Middle frontal gyrus (tissue), 1 donor: ENCODE measurements around the gene TCEA2.

Experiments used
- DNase-seq: peaks from one replicate; pipeline ENCODE4 v3.0.0-alpha.2; 2015; ENCODE audit warnings: low spot score; ENCODE audit errors: extremely low spot score

TCEA2 gene

DNA sequence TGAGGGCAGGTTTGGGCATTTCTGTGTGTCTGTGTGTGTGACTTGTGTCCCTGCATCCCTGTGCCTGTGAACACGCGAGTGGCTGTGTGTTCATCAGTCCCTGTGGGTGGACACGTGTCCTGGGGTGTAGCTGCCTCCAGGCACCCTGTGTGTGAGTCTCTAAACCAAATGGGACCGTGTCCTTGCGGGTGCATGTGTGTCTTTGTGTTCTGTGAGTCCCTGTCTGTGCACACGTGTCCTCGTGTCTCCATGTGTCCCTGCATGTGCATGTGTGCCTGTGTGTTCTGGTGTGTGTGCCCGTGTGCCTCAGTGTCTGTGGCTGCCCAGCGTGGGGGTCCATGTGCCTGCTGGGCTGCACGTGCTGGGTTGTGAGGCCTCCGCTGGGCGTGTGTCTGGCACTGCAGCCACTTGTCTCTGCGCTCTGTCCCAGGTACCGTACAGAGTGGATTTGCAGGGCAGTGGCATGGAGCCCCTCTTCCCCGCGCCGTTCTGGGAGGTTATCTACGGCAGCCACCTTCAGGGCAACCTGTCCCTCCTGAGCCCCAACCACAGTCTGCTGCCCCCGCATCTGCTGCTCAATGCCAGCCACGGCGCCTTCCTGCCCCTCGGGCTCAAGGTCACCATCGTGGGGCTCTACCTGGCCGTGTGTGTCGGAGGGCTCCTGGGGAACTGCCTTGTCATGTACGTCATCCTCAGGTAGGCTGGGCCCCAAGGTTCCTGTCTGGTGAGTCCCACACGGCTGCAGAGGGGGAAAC is 29.4 kb downstream of the TCEA2 start:
- DNase-seq = no peak

DNA sequence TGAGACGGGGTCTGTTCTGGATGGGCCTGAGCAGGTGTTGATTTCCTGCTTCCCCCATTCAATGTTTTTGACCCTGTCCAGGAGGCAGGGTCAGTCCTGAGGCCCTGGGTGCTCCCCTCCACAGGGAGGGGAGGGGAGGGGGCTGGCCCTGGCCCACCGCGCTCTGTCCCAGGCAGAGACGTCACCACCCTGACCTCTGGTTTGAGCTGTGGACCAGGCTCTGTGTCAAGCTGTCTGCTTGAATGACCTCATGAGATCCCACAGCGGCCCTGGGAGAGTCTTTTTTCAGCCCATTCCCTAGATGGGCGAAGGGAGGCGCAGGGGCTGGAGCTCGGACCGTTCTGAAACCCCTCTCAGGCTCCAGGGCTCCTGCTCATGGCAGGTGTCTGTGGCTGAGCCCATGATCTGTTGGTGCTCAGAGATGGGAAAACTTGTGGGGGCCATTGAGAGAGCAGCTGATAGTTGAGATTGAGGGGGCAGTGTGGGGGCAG is 30.1 kb downstream of the TCEA2 start:
- no peak for DNase-seq

DNA sequence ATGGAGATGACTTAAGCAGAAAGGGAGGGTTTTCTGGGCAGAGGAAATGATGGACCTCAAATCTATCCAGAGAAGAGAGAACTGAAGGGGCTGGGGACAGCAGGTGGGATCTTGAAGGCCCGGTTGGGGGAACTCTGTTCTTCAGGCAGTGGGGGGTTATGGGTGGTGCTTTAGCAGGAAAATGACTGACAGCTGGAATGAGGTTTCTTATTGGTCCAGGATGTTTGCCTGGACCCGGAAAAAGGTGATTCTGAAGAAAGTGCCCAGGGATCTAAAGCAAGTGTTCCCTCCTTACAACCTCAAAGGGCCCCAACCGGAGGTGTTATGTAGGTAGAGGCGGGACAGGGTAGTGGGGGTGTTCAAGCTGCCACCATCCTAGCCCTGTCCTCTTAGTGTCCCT is 32.5 kb downstream of the TCEA2 start:
- no peak for DNase-seq

DNA sequence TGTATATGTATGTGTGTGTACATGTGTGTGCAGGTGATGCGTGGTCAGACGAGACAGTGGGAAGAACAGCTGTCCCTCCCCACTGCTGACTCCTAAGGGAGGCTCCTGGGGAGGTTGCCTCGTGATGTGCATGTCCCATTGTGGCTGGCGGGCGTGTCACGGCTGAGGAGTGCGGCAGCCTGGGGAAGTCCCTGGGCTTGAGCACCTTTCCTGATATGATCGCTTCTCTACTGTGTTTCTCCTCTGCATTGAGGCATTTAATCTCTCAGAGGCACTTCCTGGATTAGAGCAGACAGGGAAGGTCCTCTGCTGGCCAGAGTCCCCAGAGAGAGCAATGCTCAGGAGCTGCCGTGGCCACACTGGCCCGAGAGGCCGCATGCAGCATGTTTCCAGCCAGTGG is 32.9 kb downstream of the TCEA2 start:
- no peak for DNase-seq

DNA sequence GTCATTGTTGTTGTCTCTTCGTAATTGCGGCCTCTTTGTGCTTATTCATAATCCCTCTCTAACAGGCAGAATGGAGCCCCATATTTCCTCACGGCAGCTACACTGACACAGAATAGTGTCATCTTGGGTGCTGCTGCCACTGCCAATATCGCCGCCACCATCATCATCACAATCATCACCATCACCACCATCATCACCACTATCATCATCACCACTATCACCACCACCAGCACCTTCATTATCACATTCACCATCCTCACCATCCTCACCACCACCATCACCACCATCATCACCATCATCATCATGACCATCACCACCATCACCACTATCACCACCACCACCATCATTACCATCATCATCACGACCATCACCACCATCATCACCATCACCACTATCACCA is 33.5 kb downstream of the TCEA2 start:
- DNase-seq = no peak

DNA sequence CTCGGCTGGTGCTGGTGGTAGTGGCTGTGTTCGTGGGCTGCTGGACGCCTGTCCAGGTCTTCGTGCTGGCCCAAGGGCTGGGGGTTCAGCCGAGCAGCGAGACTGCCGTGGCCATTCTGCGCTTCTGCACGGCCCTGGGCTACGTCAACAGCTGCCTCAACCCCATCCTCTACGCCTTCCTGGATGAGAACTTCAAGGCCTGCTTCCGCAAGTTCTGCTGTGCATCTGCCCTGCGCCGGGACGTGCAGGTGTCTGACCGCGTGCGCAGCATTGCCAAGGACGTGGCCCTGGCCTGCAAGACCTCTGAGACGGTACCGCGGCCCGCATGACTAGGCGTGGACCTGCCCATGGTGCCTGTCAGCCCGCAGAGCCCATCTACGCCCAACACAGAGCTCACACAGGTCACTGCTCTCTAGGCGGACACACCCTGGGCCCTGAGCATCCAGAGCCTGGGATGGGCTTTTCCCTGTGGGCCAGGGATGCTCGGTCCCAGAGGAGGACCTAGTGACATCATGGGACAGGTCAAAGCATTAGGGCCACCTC is 35.5 kb downstream of the TCEA2 start:
- no peak for DNase-seq

DNA sequence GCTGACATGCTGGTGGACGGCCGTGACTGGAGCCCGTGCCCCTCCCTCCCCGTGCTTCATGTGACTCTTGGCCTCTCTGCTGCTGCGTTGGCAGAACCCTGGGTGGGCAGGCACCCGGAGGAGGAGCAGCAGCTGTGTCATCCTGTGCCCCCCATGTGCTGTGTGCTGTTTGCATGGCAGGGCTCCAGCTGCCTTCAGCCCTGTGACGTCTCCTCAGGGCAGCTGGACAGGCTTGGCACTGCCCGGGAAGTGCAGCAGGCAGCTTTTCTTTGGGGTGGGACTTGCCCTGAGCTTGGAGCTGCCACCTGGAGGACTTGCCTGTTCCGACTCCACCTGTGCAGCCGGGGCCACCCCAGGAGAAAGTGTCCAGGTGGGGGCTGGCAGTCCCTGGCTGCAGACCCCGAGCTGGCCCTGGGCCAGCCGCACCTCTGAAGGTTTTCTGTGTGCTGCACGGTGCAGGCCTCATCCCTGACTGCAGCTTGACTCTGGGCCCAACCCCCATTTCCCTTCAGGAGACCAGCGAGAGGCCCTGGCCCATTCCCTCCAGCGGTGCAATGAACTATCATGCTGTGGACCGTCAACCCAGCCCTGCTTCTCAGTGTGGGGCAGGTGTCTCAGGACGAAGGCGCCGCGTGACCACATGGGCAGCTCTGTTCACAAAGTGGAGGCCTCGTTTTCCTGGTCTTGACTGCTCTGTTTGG is 36.2 kb downstream of the TCEA2 start:
- DNase-seq = no peak

DNA sequence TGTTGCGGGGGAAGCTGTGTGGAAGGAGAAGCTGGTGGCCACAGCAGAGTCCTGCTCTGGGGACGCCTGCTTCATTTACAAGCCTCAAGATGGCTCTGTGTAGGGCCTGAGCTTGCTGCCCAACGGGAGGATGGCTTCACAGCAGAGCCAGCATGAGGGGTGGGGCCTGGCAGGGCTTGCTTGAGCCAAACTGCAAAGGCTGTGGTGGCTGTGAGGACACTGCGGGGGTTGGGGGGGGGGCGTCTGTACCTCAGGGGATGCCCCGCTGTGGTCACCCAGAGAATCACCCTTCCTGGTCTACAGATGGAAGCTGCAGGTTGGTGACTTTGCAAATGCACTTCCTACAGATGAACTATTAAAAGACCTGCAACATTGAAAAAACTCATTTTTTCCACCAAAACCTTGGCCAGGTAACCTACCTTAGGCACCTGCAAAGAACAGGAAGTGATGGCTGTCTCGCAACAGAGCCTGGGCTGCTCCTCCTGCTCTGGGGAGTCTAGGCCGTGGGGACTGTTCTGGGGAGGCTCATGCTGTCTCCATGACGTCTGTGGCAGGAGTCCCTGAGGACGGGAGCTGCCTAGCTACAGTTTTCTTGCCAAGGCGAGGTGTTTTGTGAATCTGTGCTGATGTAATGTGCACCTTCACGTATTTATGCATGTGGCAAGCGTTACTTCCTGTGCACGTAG is 37.0 kb downstream of the TCEA2 start:
- DNase-seq = no peak

DNA sequence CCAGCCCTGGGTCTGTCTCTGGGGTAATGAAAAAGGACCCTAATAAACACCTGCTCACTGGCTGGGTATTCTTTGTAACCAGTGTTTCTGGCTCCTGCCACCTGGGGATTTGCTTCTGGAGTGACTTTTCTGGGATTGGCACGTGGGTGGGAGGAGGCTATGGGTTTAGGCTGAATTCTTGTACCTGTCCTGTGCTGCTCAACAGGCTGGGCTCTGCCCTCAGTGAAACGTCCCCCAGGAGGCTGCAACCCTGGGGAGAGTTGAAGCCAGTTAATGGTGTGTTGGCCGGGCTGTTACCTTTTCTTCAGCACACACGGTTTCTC is 37.5 kb downstream of the TCEA2 start:
- no peak for DNase-seq

DNA sequence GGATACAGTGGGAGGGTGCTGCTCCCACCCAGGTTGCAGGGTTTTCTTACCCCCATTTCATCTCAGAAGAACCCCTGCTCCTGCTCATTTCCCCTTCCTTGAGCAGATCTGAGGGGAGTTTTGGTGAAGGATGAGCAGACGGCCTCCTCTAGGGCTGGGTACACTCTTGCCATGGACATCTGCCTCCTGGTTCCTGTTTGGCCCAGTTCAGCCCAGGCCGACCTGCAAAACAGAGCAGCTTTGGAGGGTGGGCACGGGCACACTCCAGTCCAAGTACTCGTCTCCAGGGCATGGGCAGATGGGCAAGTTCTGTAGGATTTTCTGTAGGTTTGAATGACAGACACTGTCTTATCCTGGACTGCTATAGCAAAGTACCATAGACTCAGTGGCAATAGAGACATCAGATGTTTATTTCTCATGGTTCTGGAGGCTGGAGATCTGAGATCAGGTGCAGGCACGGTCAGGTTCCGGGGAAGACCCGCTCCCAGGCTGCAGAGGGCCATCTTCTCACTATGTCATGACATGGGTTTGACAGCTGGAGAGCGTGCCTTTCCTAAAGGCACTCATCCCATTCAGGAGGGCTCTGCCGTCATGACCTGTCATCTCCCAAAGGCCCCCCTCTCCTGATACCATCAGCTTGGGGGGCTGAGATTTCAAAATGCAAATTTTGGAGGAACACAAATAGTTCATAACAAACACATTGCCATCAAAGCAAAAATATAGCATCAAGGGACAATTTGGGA is 38.1 kb downstream of the TCEA2 start:
- no peak for DNase-seq

DNA sequence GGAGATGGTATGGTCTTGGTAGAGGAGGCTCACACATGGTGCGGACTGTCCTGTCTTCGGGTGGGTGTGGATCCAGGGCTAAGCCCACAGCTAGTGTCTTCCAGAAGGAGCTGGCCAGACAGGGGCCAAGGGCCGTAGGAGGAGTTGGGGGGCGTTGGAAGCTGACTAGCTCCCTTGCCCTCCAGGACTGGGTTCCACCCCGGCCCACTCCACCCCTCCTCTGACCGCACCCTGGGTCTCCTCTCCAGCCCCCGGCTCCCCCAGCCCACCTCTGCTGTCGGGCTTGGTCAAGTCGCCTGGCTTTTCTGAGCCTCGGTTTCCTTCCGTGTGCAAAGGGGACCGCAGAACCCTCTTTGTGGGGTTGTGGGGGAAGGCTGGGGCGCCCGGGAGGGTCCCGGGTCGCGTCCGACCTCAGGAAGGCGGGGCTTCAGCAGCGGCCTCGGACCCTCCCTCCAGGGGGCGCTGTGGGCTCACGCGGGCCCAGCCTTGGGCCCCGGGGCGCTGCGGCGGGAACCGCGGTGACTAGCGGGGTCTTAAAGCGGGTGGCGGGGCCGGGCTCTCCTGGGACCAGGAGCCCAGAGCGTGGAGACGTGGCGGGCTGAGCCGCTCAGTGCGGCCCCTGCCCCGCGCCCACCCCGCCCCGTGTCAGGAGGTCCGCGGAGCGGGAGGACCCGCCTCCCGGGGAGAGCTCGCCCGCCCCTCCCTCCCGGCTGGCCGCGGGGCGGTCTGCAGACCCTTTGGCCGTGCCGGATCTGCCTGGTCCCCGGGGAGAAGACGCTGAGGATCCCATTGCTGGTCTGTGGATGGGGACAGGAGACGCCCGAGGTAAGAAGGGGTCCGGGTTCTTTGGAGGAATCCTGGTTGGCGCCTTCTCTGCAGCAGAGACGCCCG is 39.0 kb downstream of the TCEA2 start:
- DNase-seq = no peak

DNA sequence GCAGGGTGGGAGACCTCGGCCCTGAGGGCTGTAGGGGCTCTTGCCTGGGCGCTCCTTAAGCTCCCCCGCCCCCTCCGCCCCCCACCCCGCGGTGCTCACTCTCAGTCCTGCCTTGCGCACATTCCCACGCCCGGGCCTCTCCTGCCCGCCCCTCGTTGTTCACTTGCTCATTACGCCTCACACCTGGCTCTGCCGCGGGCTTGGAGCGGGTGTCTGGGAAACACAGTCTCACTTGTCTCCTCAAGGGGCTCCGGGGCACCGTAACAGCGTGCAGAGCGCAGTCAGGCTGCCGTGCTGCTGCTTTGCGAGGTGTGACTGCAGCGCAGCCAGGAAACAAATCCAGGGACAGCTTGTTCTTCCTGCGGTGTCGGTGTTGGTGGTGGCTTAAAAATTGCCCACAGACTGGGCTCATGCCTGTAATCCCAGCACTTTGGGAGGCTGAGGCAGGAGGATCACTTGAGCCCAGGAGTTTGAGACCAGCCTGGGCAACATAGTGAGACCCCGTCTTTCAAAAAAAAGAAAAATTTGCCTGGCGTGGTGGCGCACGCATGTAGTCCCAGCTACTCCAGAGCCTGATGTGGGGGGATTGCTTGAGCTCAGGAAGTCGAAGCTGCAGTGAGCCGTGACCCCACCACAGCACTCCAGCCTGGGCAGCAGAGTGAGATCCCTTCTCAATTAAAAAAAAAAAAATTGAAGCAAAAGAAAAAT is 39.8 kb downstream of the TCEA2 start:
- no peak for DNase-seq

DNA sequence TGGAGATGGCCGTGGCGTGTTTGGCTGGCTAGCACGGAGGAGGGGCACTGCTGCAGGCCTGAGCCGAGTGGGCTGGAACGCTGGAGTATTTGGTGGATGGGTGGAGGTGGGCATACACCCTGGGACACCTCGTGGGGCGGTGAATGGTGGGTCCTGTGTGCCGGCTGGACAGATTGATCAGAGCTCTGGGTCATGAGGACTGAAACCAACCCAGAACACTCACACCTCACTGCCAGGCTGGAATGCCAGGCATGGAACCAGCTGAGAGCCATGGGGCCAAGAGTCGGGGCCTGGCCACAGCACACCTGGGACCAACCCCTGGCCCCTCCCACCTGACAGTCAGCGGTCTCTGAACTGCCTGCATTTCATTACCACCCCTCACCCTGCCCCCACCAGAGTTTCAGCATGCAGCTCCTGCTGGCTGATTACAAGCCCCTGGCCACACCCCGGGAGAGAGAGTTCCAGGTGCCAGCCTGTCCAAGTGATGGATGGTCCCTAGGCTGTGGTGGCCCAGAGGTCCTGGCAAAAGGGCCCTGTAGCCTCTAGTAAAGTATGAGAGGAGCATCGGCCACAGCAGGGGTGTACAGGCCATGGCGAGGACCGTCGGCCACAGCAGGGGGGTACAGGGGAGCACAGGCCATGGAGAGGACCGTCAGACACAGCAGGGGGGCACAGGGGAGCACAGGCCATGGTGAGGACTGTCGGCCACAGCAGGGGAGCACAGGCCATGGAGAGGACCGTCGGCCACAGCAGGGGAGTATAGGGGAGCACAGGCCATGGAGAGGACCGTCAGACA is 41.1 kb downstream of the TCEA2 start:
- DNase-seq = no peak

DNA sequence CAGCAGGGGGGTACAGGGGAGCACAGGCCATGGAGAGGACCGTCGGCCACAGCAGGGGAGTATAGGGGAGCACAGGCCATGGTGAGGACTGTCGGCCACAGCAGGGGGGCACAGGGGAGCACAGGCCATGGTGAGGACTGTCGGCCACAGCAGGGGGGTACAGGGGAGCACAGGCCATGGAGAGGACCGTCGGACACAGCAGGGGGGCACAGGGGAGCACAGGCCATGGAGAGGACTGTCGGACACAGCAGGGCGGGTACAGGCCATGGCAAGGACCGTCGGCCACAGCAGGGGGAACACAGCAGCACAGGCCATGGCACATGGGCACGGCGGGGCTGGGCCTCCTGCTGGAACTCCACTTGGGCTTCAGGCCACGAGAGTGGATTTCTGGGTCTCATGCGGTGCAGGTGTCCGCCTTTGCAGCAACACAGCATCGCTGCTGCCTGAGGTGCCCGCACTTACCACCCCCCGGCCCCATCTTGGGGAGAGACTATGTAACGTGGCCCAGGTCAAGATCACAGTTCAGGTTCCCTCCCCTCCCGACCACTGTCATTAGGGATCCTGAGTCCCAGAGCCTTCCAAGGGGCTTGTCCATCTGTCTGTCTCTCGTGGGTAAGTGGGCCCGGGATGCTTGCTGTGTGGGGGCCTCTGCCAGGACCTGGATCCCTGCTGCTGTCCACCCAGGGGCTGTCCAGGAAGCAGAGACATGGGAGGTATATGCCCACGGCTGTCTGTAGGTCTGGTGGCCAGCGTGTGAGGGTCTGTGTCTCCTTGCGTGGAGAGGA is 41.9 kb downstream of the TCEA2 start:
- no peak for DNase-seq

DNA sequence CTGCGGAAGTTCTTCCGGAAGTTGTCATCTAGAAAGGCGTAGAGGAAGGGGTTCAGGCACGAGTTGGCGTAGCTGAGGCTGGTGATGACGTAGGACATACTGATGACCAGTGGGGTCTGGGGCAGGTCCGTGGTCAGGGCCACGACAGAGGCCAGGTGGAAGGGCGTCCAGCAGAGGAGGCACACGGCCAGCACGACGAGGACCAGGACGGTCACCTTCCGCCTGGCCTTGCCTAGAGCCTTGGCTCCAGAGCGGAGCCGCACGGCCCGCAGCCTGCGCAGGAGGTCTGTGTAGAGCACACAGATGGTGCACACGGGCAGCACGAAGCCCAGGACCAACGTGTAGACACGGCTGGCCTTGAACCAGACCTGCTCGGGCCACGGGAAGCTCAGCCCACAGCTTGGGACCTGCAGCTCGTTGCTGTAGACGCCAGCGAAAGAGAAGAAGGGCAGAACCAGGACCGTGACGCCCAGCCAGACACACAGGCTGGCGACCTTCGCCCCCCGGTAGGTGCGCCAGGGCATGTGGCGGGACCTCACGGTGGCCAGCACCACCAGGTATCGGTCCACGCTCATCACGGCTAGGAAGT is 42.9 kb downstream of the TCEA2 start:
- DNase-seq = no peak

DNA sequence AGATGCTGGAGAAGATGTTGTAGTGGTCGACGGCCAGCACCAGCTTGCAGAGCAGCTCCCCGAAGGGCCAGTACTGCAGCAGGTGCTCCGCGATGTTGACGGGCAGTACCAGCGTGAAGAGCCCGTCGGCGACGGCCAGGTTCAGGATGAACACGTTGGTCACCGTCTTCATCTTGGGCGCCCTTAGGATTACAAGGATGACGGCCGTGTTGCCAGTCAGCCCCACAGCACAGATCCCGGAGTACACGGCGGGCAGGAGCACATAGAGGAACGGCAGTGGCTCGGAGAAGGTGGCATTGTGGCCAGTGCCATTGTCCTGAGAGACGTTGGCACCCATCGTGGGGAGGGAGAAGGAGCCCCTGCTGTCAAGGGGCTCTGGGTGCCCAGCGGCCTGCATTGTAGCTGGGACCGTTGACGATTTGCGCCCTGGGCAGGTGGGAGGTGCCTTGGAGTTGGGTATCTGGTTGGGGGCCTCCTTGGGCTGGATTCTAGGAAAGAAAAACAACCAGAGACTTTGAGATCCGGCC is 43.5 kb downstream of the TCEA2 start:
- no peak for DNase-seq

DNA sequence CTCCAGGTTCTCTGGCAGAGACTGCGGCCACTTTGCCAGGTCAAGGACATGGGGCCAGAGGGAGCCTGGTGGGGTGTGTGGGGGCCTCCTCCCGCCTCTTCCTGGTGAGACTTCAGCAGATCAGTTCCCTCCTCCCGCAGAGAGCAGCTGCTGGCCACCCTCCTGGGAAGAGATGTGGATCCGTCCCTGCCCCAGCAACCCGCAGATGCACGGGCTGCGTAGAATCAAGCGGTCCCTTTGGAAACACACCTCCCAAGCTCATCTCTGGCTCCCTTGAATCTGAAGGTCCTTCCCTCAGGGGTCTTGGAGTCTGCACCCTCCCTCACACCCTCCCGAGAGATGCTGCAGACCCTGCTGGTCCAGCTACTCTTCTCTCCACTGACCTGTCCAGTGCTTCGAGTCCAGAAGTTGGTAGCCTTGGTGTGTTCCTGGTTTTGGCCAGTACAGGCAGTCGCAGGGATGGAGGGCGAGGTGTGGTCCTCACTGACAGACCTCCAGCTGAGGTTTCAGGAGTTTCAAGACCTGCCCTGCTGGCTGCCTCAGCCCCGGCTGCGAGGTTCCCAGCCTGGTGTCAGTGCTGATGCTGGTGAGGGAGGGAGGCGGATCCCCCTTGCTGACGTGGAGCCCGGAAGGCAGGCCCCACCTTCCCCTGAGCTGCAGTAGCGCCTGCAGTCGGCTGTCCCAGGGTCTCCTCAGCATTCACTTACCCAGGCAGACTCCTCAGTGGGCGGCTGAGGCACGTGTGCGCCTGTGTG is 44.2 kb downstream of the TCEA2 start, which contains the start of gene NPBWR2:
NPBWR2 (minus strand) TSS at position 585 of the 755 bp plus-strand sequence. CDS start 734 bp downstream, outside the sequence.
- no peak for DNase-seq
